A673 (cell line): ENCODE data around the gene CATSPERZ.

ENCODE experiments used
- EZH2 ChIP-seq: fragments of 200-600 bp; sonication (generic); IDR thresholded peaks from 2 replicates; pipeline ENCODE4 v1.6.1; 2017; ENCODE audit warnings: borderline replicate concordance, low read depth, mild to moderate bottlenecking, mixed read lengths, antibody characterized with exemption, low read length; ENCODE audit not compliant: poor library complexity, severe bottlenecking
- TF ChIP-seq, protein P1 (sequence below): fragments of 300-800, 200-600 bp; sonication (generic); conservative IDR thresholded peaks from 2 replicates; pipeline ENCODE4 v1.5.1; 2017; ENCODE audit warnings: low read depth, mild to moderate bottlenecking, antibody characterized with exemption, low read length, moderate library complexity, mixed read lengths

DNA sequence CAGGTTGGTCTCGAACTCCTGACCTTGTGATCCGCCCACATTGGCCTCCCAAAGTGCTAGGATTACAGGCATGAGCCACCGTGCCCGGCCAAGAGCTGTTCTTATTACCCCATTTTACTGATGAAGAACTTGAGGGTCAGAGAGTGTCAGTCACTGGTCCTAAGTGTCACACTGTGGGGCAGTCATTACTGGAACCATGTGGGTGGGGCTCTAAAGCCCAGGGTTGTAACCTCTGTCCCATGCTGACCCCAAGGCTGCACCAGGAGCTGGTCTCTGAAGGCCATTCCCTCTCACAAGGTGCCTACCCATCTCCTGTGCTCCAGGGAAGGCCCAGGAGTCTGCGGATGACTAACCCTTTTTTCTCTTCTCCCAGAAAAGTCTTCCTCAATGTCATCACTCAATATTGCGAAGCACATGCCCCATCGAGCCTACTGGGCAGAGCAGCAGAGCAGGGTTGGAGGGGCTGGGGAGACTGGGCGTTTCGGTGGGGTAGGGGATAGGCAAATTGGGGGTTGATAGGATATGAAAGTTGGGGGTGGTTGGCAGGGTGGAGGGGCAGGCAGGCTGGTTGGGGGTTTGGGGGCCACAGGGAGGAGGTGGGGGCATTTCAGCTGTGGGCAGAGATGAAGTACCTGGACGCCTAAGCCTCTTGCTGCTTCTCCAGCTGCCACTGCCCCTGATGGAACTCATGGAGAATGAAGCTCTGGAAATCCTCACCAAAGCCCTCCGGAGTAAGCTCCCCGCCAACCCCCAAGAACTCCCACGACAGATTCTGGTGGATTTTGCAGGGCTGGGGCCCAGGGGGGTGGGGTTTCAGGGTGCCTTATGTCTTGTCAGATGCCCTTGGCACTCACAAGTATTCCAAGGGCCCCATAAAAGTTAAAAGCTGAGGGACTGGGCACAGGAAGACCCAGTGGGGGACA lies 3.2 kb downstream of the CATSPERZ start:
- TF ChIP-seq, protein P1, sequence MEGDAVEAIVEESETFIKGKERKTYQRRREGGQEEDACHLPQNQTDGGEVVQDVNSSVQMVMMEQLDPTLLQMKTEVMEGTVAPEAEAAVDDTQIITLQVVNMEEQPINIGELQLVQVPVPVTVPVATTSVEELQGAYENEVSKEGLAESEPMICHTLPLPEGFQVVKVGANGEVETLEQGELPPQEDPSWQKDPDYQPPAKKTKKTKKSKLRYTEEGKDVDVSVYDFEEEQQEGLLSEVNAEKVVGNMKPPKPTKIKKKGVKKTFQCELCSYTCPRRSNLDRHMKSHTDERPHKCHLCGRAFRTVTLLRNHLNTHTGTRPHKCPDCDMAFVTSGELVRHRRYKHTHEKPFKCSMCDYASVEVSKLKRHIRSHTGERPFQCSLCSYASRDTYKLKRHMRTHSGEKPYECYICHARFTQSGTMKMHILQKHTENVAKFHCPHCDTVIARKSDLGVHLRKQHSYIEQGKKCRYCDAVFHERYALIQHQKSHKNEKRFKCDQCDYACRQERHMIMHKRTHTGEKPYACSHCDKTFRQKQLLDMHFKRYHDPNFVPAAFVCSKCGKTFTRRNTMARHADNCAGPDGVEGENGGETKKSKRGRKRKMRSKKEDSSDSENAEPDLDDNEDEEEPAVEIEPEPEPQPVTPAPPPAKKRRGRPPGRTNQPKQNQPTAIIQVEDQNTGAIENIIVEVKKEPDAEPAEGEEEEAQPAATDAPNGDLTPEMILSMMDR, result no peak
- no peak for TF ChIP-seq EZH2
